Measurements from ENCODE around the gene RYR1.
"Not testable (repeated sequence)": the region's sequence is repeated elsewhere in the genome, so short reads cannot be mapped to it uniquely, and the experiment has no call there.

Gene RYR1

GRCh38 chr19:38571682-38572081 is 138.2 kb downstream of the RYR1 start:
- H3K27ac ChIP-seq, result no peak overlapping the region
- TF ChIP-seq CTCF (conservative IDR thresholded peaks at IDR 0.05), result no peak
- TF ChIP-seq ZFX (IDR thresholded peaks at IDR 0.05), result no peak

DNA sequence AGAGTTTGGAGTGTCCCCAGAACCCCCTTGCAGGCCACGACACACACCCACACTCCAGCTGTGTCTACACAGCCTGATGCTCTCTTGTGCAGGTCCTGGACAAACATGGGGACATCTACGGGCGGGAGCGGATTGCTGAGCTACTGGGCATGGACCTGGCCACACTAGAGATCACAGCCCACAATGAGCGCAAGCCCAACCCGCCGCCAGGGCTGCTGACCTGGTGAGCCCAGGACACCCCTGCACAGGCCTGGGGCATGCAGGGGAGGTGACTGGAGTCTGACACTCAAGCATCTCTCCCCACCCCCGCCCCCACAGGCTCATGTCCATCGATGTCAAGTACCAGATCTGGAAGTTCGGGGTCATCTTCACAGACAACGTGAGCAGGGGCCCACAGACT is 144.3 kb downstream of the RYR1 start:
- TF ChIP-seq CTCF (conservative IDR thresholded peaks at IDR 0.05), result no peak
- no peak for TF ChIP-seq ZFX (IDR thresholded peaks at IDR 0.05)
- H3K27ac ChIP-seq, result no peak overlapping the region

DNA sequence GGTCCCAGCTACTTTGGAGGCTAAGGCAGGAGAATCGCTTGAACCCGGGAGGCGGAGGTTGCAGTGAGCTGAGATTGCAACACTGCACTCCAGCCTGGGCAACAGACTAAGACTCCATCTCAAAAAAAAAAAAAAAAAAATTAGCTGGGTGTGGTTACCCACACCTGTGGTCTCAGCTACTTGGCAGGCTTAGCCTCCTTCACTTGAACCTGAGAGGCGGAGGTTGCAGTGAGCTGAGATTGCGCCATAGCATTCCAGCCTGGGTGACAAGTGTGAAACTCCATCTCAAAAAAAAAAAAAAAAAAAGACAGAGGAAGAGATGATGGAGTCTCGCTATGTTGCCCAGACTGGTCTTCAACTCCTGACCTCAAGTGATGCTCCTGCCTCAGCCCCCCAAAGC is 145.8 kb downstream of the RYR1 start:
- not testable (repeated sequence) for H3K27ac ChIP-seq

- TF ChIP-seq CTCF (conservative IDR thresholded peaks at IDR 0.05), result no peak
- no peak for TF ChIP-seq ZFX (IDR thresholded peaks at IDR 0.05)
- H3K27ac ChIP-seq, result no peak overlapping the region
Observed at GRCh38 chr19:38580080-38580479, 146.6 kb downstream of the RYR1 start.

GRCh38 chr19:38583219-38583984 is 149.9 kb downstream of the RYR1 start:
- H3K27ac ChIP-seq, result no peak overlapping the region

GRCh38 chr19:38583985-38584305 is 150.5 kb downstream of the RYR1 start:
- TF ChIP-seq CTCF (conservative IDR thresholded peaks at IDR 0.05) (no peak), ZFX (IDR thresholded peaks at IDR 0.05) (no peak)
- H3K27ac ChIP-seq, result no peak overlapping the region

More at GRCh38 chr19:38583219-38583984, 149.9 kb downstream of the RYR1 start:
- TF ChIP-seq CTCF (conservative IDR thresholded peaks at IDR 0.05) (no peak), ZFX (IDR thresholded peaks at IDR 0.05) (no peak)

DNA sequence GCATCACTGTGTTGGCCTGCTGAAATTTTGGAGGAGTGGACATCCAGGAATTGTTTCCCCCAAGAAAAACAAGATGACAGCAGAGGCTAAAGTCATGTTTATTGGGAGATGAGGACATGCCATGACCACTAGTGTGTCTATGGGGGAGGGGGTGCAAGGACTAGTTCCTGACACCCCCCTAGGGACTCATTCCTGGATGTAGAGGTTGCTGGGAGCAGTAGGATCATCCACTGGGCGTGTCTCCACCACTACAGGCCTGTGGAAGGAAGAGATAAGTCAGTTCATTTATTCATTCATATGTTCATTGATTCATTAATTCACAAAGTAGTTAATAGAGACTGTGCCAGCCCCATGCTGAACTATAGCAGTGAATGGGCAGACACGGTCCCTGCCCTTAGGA is 154.1 kb downstream of the RYR1 start:
- TF ChIP-seq ZFX (IDR thresholded peaks at IDR 0.05), result no peak
- TF ChIP-seq CTCF (conservative IDR thresholded peaks at IDR 0.05), result no peak
- no peak overlapping the region for H3K27ac ChIP-seq

DNA sequence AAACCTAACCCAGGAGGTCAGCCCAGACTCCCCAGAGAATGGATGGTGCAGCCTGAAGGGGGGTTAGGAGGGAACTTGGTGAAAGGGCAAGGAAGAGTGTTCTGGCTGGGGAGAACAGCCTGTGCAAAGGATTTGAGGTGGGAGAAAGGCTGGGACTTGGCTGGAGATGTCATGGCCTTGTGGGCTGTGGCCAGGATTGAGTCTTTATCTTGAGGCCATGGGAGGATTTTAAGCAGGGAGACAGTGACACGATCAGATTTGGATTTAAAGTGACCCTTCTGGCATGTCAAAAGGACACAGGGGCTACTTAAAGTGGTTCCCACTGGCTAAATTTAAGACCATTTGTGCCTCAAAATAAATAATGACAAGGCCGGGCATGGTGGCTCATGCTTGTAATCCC is 154.6 kb downstream of the RYR1 start:
- no peak overlapping the region for H3K27ac ChIP-seq
- TF ChIP-seq ZFX (IDR thresholded peaks at IDR 0.05), result no peak
- TF ChIP-seq CTCF (conservative IDR thresholded peaks at IDR 0.05), result no peak

Data from C4-2B (cell line).